NB4 (cell line): Measurements from ENCODE around the gene CYP39A1.

ENCODE experiments used
- DNase-seq: peaks from one replicate; pipeline ENCODE4 v3.0.0; 2010; ENCODE audit warnings: low read depth
- H3K4me3 ChIP-seq: one replicate; pipeline ENCODE4 v1.5.1; 2011; ENCODE audit warnings: mild to moderate bottlenecking, low read depth, low read length, moderate library complexity
- CTCF ChIP-seq: IDR thresholded peaks from one replicate; pipeline ENCODE4 v1.5.1; 2012; ENCODE audit warnings: low read depth, low read length
- MAX ChIP-seq: IDR thresholded peaks from 2 replicates; pipeline ENCODE4 v1.6.1; 2011; ENCODE audit warnings: low read depth, low read length
- MYC ChIP-seq: IDR thresholded peaks from 2 replicates; pipeline ENCODE4 v1.6.1; 2011; ENCODE audit warnings: low read depth, low read length
- POLR2A ChIP-seq: IDR thresholded peaks from 2 replicates; pipeline ENCODE4 v1.6.1; 2011; ENCODE audit warnings: mild to moderate bottlenecking; ENCODE audit not compliant: insufficient read length; ENCODE audit errors: extremely low read depth

Gene CYP39A1

GRCh38 chr6:46500382-46500781, 152.2 kb downstream of the CYP39A1 start:
- TF ChIP-seq MAX = no peak
- no peak for TF ChIP-seq MYC
- no peak for TF ChIP-seq CTCF
- no peak for TF ChIP-seq POLR2A
- H3K4me3 ChIP-seq = no peak overlapping the region
- no peak for DNase-seq
